Smooth muscle cell (in vitro differentiated cells): ENCODE measurements around the gene DTD1. TPM values are rescaled to one million over a fixed set of nuclear protein-coding genes. Genes with fewer than 3 reads are reported as not detected.

ENCODE experiments used
- DNase-seq: peaks from one replicate; lab custom pipeline; 2025; ENCODE audit not compliant: unreplicated experiment; lab: John Stamatoyannopoulos, UW
- H2AFZ ChIP-seq: fragments of 200-600 bp; sonication (generic); 2 replicates; pipeline ENCODE4 v1.6.0; 2016; ENCODE audit warnings: antibody characterized with exemption, low read depth, mild to moderate bottlenecking
- H3F3A ChIP-seq: fragments of 200-600 bp; sonication (generic); 2 replicates; pipeline ENCODE4 v1.6.0; 2017; ENCODE audit warnings: antibody characterized with exemption, low read depth
- H3K27ac ChIP-seq: fragments of 200-600 bp; sonication (generic); 2 replicates; pipeline ENCODE4 v1.5.1; 2016; ENCODE audit warnings: low read depth, mild to moderate bottlenecking
- H3K27me3 ChIP-seq: fragments of 200-600 bp; sonication (generic); 2 replicates; pipeline ENCODE4 v1.6.1; 2016; ENCODE audit warnings: low read depth, mild to moderate bottlenecking
- H3K36me3 ChIP-seq: fragments of 200-600 bp; sonication (generic); 2 replicates; pipeline ENCODE4 v1.5.1; 2016; ENCODE audit warnings: low read depth
- H3K4me1 ChIP-seq: fragments of 200-600 bp; sonication (generic); 2 replicates; pipeline ENCODE4 v1.5.1; 2016; ENCODE audit warnings: low read depth
- H3K4me2 ChIP-seq: fragments of 200-600 bp; sonication (generic); 2 replicates; pipeline ENCODE4 v1.6.0; 2016; ENCODE audit warnings: mild to moderate bottlenecking
- H3K4me3 ChIP-seq: fragments of 200-600 bp; sonication (generic); 2 replicates; pipeline ENCODE4 v1.5.1; 2016; ENCODE audit warnings: mild to moderate bottlenecking
- H3K79me2 ChIP-seq: fragments of 200-600 bp; sonication (generic); 2 replicates; pipeline ENCODE4 v1.6.0; 2016; ENCODE audit warnings: low read depth, mild to moderate bottlenecking
- H3K9ac ChIP-seq: fragments of 200-600 bp; sonication (generic); 2 replicates; pipeline ENCODE4 v1.6.0; 2016; ENCODE audit warnings: low read depth
- H3K9me3 ChIP-seq: fragments of 200-600 bp; sonication (generic); replicated peaks from 2 replicates; pipeline ENCODE4 v1.5.1; 2016; ENCODE audit warnings: low read depth
- H4K20me1 ChIP-seq: fragments of 200-600 bp; sonication (generic); 2 replicates; pipeline ENCODE4 v1.6.0; 2016; ENCODE audit warnings: low read depth
- WGBS: methylation state at CpG from one replicate; pipeline ENCODE4 v1.1.7; 2016; ENCODE audit warnings: low lambda C conversion rate; 5-methylcytosine and 5-hydroxymethylcytosine counted together
- polyA plus RNA-seq: library from polyadenylated mRNA; unstranded; fragments of >200 nt; fragmentation: Nextera tagmentation; extraction: Ambion mirVana; gene quantifications from 2 replicates; pipeline ENCODE4 v1.2.1, GENCODE V29; 2016
- total RNA-seq: library from RNA; depleted of rRNA; stranded (reverse); fragments of >200 nt; gene quantifications from 2 replicates; pipeline ENCODE4 v1.2.3, GENCODE V29; 2014
- TF ChIP-seq, protein P1 (sequence below): fragments of 200-600 bp; sonication (generic); IDR thresholded peaks from 2 replicates; pipeline ENCODE4 v1.5.1; 2017; ENCODE audit warnings: borderline replicate concordance, mild to moderate bottlenecking, antibody characterized with exemption; ENCODE audit not compliant: insufficient read depth, poor library complexity, severe bottlenecking

DTD1 gene
- total and polyA plus RNA-seq, 2 experiments from 2014 or later: 23.9 to 26.9 TPM

DNA sequence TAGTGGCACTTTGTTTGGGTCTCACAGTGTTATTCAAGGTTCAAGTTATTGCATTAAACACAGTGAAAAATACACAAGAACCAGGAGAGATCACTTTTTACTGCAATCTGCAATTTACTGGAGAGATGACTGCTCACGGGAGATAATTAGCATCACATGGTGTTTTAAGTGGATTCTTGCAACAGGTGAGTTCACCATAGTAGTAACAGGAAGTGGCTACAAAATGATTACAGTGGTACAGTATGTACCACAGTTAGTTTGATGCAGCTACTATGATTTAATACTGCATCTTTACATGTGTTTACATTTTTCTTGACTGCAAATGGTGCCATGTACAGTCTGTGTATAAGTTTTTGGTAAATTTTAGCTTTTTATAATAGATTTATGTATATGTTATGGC lies 129.2 kb downstream of the DTD1 start:
- Histone ChIP-seq H3K9me3 (no peaks in the 10 kb centered on the region), H3K4me2 (no peak overlapping the region), H3K36me3 (no peaks in the 10 kb centered on the region), H3F3A (no peaks in the 10 kb centered on the region), H3K9ac (no peak overlapping the region), H3K27ac (no peak overlapping the region), H3K4me1 (no peaks in the 10 kb centered on the region), H3K79me2 (no peaks in the 10 kb centered on the region), H3K27me3 (no peaks in the 10 kb centered on the region), H2AFZ (no peak overlapping the region), H4K20me1 (no peaks in the 10 kb centered on the region), H3K4me3 (no peak overlapping the region)
- TF ChIP-seq, protein P1, sequence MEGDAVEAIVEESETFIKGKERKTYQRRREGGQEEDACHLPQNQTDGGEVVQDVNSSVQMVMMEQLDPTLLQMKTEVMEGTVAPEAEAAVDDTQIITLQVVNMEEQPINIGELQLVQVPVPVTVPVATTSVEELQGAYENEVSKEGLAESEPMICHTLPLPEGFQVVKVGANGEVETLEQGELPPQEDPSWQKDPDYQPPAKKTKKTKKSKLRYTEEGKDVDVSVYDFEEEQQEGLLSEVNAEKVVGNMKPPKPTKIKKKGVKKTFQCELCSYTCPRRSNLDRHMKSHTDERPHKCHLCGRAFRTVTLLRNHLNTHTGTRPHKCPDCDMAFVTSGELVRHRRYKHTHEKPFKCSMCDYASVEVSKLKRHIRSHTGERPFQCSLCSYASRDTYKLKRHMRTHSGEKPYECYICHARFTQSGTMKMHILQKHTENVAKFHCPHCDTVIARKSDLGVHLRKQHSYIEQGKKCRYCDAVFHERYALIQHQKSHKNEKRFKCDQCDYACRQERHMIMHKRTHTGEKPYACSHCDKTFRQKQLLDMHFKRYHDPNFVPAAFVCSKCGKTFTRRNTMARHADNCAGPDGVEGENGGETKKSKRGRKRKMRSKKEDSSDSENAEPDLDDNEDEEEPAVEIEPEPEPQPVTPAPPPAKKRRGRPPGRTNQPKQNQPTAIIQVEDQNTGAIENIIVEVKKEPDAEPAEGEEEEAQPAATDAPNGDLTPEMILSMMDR: no peak
- WGBS: 78% methylated on average over 1 of the region's 1 CpG
- DNase-seq: no peak

DNA sequence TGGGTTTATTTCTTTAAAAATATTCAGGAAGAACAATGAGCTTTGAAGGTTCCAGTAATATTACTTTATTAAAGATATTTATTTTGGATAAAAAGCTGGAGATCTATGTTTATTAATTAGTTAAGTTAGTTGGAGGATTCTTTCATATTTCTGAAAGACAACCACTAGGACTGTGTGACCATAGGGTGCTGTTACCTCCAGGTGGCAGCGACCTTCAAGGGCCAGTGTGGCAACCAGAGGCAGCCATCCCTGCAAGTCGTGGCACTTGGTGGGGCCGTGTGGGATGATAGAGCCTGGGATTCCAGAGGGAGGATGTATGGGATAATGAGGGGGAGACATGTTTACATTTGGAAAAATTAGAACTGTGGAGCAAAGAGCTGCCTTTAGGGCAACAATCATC lies 130.3 kb downstream of the DTD1 start:
- Histone ChIP-seq H3K4me1 (no peaks in the 10 kb centered on the region), H3K79me2 (no peaks in the 10 kb centered on the region), H3K36me3 (no peaks in the 10 kb centered on the region), H3K9me3 (no peaks in the 10 kb centered on the region), H3K4me3 (no peak overlapping the region), H3K9ac (no peak overlapping the region), H3K27ac (no peak overlapping the region), H2AFZ (no peak overlapping the region), H3K4me2 (no peak overlapping the region), H4K20me1 (no peaks in the 10 kb centered on the region), H3F3A (no peaks in the 10 kb centered on the region), H3K27me3 (no peaks in the 10 kb centered on the region)
- WGBS: 73% methylated on average over 3 of the region's 3 CpGs
- no peak for DNase-seq
- TF ChIP-seq, protein P1: no peak

DNA sequence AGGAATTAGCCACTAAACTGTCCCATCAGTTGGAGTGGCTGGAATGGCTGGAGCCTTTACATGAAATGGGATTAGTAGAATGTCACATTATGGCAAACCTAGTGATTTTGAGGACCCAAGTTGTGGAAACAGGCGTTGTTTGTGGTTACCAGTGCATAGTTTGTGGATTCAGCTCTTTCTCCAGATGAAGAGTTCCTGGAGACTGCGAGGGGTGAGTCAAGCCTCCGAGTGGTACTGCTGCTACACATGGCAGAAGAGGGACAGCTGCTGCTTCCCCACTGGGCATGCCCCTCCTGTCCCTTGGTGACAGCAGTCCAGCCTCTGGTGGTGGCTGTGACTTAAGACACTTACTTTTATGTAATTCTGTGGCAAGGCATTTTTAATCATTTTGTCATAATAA lies 131.6 kb downstream of the DTD1 start:
- H3K79me2 ChIP-seq: no peaks in the 10 kb centered on the region
- DNase-seq: no peak
- H3K4me3 ChIP-seq: no peak overlapping the region

More for the DNA sequence above, 131.6 kb downstream of the DTD1 start:
- Histone ChIP-seq H3F3A (no peaks in the 10 kb centered on the region), H2AFZ (no peak overlapping the region), H3K4me2 (peak overlapping the region; percentile 6), H3K27me3 (no peaks in the 10 kb centered on the region), H3K9me3 (no peaks in the 10 kb centered on the region), H3K27ac (no peak overlapping the region), H3K9ac (no peak overlapping the region), H3K4me1 (no peaks in the 10 kb centered on the region), H3K36me3 (no peaks in the 10 kb centered on the region), H4K20me1 (no peaks in the 10 kb centered on the region)
- TF ChIP-seq, protein P1: no peak
- WGBS: 13% methylated on average over 3 of the region's 3 CpGs
